OCI-LY1 (cell line): ENCODE results near the gene GLIPR2.

Experiments used
- H2AFZ ChIP-seq: fragments of 200-600 bp; sonication (generic), shearing (Covaris generic); 2 replicates; pipeline ENCODE4 v1.6.0; 2014; ENCODE audit warnings: antibody characterized with exemption, mild to moderate bottlenecking, low read length
- H3F3A ChIP-seq: fragments of 200-600 bp; sonication (generic), shearing (Covaris generic); 2 replicates; pipeline ENCODE4 v1.6.0; 2014; ENCODE audit warnings: mild to moderate bottlenecking, antibody characterized with exemption, low read length, moderate library complexity; ENCODE audit not compliant: insufficient read depth
- H3K27ac ChIP-seq: fragments of 200-600 bp; sonication (generic); 2 replicates; pipeline ENCODE4 v1.5.1; 2014; ENCODE audit warnings: low read length, mixed run types, mild to moderate bottlenecking, low read depth; ENCODE audit not compliant: poor library complexity, severe bottlenecking
- H3K27me3 ChIP-seq: fragments of 200-600 bp; sonication (generic); 2 replicates; pipeline ENCODE4 v1.6.0; 2014; ENCODE audit warnings: antibody characterized with exemption, mild to moderate bottlenecking, low read length, moderate library complexity; ENCODE audit not compliant: insufficient read depth
- H3K36me3 ChIP-seq: fragments of 200-600 bp; sonication (generic); 2 replicates; pipeline ENCODE4 v1.6.1; 2014; ENCODE audit warnings: mild to moderate bottlenecking, antibody characterized with exemption, low read length, moderate library complexity, mixed read lengths; ENCODE audit not compliant: insufficient read depth
- H3K4me1 ChIP-seq: fragments of 200-600 bp; sonication (generic); 2 replicates; pipeline ENCODE4 v1.5.1; 2014; ENCODE audit warnings: mild to moderate bottlenecking, low read length, moderate library complexity; ENCODE audit not compliant: insufficient read depth, severe bottlenecking
- H3K4me2 ChIP-seq: fragments of 200-600 bp; sonication (generic), shearing (Covaris generic); 2 replicates; pipeline ENCODE4 v1.6.1; 2014; ENCODE audit warnings: low read length
- H3K4me3 ChIP-seq: fragments of 200-600 bp; sonication (generic); 2 replicates; pipeline ENCODE4 v1.5.1; 2014; ENCODE audit warnings: low read length, low read depth, mild to moderate bottlenecking, mixed read lengths; ENCODE audit not compliant: poor library complexity, severe bottlenecking
- H3K79me2 ChIP-seq: fragments of 200-600 bp; shearing (Covaris generic); 2 replicates; pipeline ENCODE4 v1.6.1; 2016; ENCODE audit warnings: mixed run types, low read length, mixed read lengths; ENCODE audit not compliant: insufficient read depth
- H3K9ac ChIP-seq: fragments of 200-600 bp; sonication (generic), shearing (Covaris generic); 2 replicates; pipeline ENCODE4 v1.6.1; 2014; ENCODE audit warnings: mild to moderate bottlenecking, low read length, mixed read lengths
- H3K9me2 ChIP-seq: fragments of 200-600 bp; sonication (generic), shearing (Covaris generic); 2 replicates; pipeline ENCODE4 v1.6.1; 2014; ENCODE audit warnings: low read depth, mild to moderate bottlenecking, low read length, mixed read lengths
- H3K9me3 ChIP-seq: fragments of 200-600 bp; shearing (Covaris generic); 2 replicates; pipeline ENCODE4 v1.6.1; 2014; ENCODE audit warnings: low read length, mixed read lengths
- H4K20me1 ChIP-seq: fragments of 200-600 bp; sonication (generic), shearing (Covaris generic); 2 replicates; pipeline ENCODE4 v1.6.0; 2016; ENCODE audit warnings: mild to moderate bottlenecking, low read length; ENCODE audit not compliant: insufficient read depth
- CTCF ChIP-seq: fragments of 200-600 bp; sonication (generic), shearing (Covaris generic); IDR thresholded peaks from 2 replicates; pipeline ENCODE4 v1.5.1; 2017; ENCODE audit warnings: mild to moderate bottlenecking, antibody characterized with exemption, low read length, moderate library complexity, mixed read lengths
- EZH2 ChIP-seq: fragments of 200-600 bp; sonication (generic), shearing (Covaris generic); IDR thresholded peaks from 2 replicates; pipeline ENCODE4 v1.8.0; 2017; ENCODE audit warnings: borderline replicate concordance, mixed run types, mild to moderate bottlenecking, antibody characterized with exemption, low read length, moderate library complexity, mixed read lengths

GLIPR2 gene

GRCh38 chr9:36144309-36145232 lies 8.0 kb downstream of the GLIPR2 start:
- no peak overlapping the region for H3K4me3 ChIP-seq
- H3K27ac ChIP-seq, result no peak overlapping the region

GRCh38 chr9:36145970-36146369 lies 9.4 kb downstream of the GLIPR2 start:
- Histone ChIP-seq H3K4me2 (no peak overlapping the region), H2AFZ (no peak overlapping the region), H3K27ac (no peak overlapping the region), H3K27me3 (0 out of 2 replicates have a peak, but pooled peaks cover 6% of the 10 kb centered on the region), H4K20me1 (no peaks in the 10 kb centered on the region), H3K9me2 (no peaks in the 10 kb centered on the region), H3K4me3 (no peak overlapping the region), H3K9ac (no peak overlapping the region), H3K36me3 (no peaks in the 10 kb centered on the region), H3F3A (no peaks in the 10 kb centered on the region), H3K79me2 (no peaks in the 10 kb centered on the region), H3K9me3 (no peaks in the 10 kb centered on the region), H3K4me1 (peaks cover 3% of the 10 kb centered on the region)
- TF ChIP-seq EZH2, result no peak
- no peak for TF ChIP-seq CTCF

More at GRCh38 chr9:36144309-36145232, 8.0 kb downstream of the GLIPR2 start:
- Histone ChIP-seq H3K4me1 (peaks cover 3% of the 10 kb centered on the region), H3K79me2 (no peaks in the 10 kb centered on the region), H3K36me3 (no peaks in the 10 kb centered on the region), H3K9me3 (no peaks in the 10 kb centered on the region), H3K9me2 (no peaks in the 10 kb centered on the region), H3K9ac (no peak overlapping the region), H2AFZ (no peak overlapping the region), H4K20me1 (no peaks in the 10 kb centered on the region), H3K4me2 (no peak overlapping the region), H3F3A (no peaks in the 10 kb centered on the region), H3K27me3 (0 out of 2 replicates have a peak, but pooled peaks cover 6% of the 10 kb centered on the region)
- no peak for TF ChIP-seq EZH2
- no peak for TF ChIP-seq CTCF

- H3K27me3 ChIP-seq, result 0 out of 2 replicates have a peak, but pooled peaks cover 6% of the 10 kb centered on the region
- H3K9me3 ChIP-seq, result no peaks in the 10 kb centered on the region
- no peaks in the 10 kb centered on the region for H3K9me2 ChIP-seq
- H3K36me3 ChIP-seq, result no peaks in the 10 kb centered on the region
- H4K20me1 ChIP-seq, result no peaks in the 10 kb centered on the region
- no peak for TF ChIP-seq EZH2
- TF ChIP-seq CTCF, result no peak
- no peak overlapping the region for H3K4me2 ChIP-seq
- peaks cover 7% of the 10 kb centered on the region for H3K4me1 ChIP-seq
- no peak overlapping the region for H3K9ac ChIP-seq
- H3F3A ChIP-seq, result no peaks in the 10 kb centered on the region
- no peaks in the 10 kb centered on the region for H3K79me2 ChIP-seq
- no peak overlapping the region for H3K27ac ChIP-seq
- H3K4me3 ChIP-seq, result no peak overlapping the region
- H2AFZ ChIP-seq, result no peak overlapping the region
Observed at GRCh38 chr9:36146651-36147050, 10.1 kb downstream of the GLIPR2 start.
